HG03558 (cell line): ENCODE measurements around the gene SLBP.

ENCODE experiments used
- ATAC-seq: cut with Tn5 transposase; IDR thresholded peaks from one replicate; pipeline ENCODE4 v1.9.1; 2021; ENCODE audit warnings: moderate number of reproducible peaks; ENCODE audit not compliant: unreplicated experiment; ENCODE audit errors: extremely low read depth

The SLBP gene

DNA sequence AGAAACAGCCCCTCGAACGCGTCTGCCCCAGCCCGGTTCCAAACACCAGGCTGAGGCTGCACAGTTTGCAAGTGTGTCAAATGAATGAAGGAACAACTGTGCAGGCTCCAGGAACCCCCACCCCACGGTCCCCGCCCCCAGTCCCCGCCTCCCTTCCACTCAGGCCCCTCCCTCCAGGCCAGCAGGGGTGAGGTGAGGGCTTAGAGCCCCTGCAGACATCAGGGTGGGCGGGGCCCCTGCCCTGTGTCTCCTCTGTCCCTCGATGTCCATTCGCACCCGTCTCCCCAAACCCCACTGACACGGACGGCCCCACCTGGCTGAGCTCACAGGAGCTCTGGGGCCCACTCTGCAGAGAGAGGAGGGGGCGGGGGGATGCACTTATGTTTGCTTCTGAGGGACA, 37.7 kb upstream of the SLBP start:
- no peak for ATAC-seq

- no peak for ATAC-seq
Observed at GRCh38 chr4:1749370-1749769, 37.3 kb upstream of the SLBP start.

- no peak for ATAC-seq
Observed at GRCh38 chr4:1748465-1748995, 36.4 kb upstream of the SLBP start.

DNA sequence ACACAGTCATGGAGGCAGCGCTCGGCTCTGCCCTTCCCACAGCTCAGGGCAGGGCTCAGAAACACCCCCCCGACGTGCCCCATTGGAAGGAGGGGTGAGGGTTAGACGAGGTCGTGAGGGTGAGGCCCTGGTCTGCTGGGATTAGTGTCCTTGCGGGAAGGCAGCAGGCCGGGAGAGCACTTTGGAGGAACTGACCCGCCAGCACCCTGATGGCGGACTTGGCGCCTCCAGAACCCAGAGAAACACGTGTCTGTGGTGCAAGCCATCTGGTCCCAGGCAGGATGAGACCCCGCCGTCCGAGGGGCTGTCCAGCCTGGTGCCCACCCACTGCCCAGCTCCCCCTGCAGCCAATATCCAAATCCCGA, 35.5 kb upstream of the SLBP start:
- ATAC-seq = no peak

GRCh38 chr4:1746919-1747602, 34.9 kb upstream of the SLBP start:
- ATAC-seq = no peak

GRCh38 chr4:1746265-1746691, 34.2 kb upstream of the SLBP start:
- no peak for ATAC-seq

DNA sequence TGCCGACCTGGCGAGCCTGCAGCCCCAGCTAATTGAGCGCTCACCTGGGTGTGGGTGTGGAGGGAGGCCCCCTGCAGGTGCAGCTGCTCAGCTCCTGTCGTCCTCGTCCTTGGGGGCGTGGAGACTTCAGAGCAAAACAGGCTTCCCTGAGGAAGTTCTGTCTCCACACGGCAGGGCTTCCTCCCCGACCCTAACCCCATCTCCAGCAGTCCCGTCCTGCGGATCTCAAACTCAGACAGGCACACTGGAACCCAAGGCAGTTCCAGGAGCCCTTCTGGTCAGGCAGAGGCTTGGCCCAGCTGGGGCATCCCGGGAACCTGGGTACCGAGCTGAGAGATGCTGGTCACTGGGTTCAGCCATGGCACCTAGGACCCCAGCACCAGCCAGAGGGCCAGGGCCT, 33.6 kb upstream of the SLBP start:
- ATAC-seq = no peak

GRCh38 chr4:1745165-1745564, 33.0 kb upstream of the SLBP start:
- ATAC-seq = no peak

GRCh38 chr4:1744552-1744951, 32.4 kb upstream of the SLBP start:
- no peak for ATAC-seq

DNA sequence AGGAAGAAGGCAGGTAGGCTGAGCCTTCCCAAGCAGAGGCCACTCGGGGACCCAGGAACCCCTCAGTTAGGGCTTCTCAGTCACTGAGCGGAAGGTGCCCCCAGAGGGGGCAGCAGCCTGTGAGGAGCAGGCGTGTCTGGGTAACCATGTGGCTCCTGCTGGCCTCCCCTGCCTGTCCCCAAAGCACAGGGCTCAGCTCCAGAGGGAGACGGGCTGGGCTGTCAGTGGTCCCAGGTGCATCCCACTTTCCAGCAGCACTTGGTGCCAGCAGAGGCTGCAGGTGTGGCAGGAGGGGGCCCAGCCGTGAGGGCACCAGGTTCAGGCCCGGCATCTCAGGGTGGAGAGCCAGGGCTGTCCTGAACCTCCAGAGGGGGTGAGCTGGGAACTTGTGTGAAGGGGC, 31.9 kb upstream of the SLBP start:
- no peak for ATAC-seq

DNA sequence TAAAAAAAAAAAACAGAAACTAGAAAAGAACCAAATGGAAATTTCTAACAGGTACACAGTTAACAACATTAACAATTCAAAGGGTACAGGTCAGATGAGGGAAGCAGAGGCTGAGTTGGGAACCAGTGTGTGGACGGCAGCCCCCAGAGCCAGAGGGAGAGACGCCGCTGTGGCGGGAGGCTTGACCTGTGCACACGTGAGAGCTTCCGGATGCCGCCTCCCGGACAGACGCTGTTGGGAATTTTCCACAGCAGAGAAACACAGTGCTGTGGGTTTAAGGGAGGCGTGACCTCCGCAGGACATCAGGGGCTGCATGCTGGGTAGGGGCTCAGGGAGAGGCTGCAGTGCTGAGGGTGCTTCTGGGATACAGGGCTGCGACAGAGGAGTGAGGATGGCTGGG, 31.4 kb upstream of the SLBP start:
- no peak for ATAC-seq

GRCh38 chr4:1741208-1741607, 29.1 kb upstream of the SLBP start:
- no peak for ATAC-seq

DNA sequence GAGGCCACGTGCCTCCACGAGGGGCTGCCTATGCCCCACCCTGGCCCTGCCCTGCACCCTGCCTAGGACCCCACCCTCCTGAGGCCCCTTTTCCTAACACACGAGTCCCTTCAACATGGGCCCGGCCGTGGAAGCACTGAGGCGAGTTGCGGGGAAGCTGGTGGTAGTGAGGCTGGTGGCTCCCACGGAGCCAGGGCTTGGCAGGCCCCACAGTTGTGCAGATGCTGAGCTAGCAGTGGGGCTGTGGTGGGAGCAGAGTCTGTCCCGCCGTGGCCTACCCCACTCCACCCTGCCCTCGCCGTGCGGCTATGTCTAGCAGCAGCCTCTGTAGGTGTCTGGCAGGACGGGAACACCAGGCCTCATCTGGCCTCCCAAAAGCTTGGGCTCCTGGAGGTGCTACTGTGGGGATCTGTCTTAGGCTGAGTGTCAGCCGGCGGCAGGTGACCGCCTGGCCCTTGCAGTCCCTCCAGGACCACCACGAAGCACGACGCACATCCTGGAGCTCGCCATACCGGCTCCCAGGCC, 28.0 kb upstream of the SLBP start:
- no peak for ATAC-seq

- no peak for ATAC-seq
Observed at GRCh38 chr4:1739358-1739757, 27.2 kb upstream of the SLBP start.

DNA sequence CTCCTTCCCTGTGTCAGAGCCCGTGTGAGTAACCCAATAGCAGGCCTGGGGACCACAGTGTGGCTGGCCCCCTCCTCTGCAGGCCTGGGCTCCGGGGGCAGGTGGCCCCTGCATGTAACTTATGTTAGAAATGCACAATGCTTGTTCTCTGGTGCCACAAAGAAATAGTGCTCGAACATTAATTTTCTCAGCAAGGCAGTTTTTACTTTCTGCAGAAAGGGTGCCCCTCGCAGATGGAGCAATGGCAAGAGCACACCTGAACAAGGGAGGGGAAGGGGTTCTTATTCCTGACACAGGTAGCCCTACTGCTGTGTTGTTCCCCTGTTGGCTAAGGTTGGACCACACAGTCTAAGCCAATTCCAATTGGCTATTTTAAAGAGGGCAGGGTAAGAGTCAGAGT, 26.3 kb upstream of the SLBP start:
- ATAC-seq = no peak

GRCh38 chr4:1737666-1738065, 25.5 kb upstream of the SLBP start:
- no peak for ATAC-seq

DNA sequence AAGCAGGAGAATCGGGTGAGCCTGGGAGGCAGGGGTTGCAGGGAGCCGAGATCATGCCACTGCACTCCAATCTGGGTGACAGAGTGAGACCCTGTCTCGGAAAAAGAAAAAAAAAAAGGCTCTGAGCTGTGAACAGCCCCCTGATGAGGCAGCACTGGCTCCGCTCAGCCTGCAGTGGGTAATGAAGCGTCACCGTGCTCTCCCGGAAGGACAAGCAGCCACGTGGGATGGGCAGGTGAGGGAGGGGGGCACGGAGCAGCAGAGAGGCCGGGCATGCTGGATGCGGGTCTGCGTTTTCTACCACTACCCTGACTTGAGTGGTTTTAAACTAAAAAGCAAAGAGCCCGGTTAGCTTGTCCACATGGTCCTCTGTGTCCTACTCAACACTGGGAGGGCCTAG, 24.7 kb upstream of the SLBP start:
- ATAC-seq = no peak

GRCh38 chr4:1735215-1735614, 23.1 kb upstream of the SLBP start:
- no peak for ATAC-seq

DNA sequence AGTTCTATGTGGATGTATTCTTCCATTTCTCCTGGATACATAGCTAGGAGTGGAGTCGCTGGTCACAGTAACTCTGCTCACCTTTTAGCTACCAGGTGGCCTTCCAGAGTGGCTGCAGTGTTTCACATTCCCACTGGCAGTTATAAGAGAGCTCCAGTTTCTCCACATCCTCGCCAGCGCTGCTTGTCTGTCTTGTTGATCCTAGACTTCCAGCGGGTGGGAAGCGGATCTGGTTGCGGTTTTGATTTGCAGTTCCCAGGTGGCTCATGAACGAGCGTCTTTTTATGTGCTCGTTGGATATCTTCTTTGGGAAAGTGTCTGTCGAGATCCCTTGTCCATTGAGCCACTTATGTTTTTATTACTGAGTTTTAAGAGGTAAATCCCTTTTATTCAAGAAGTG, 20.8 kb upstream of the SLBP start:
- no peak for ATAC-seq

GRCh38 chr4:1731180-1731579, 19.1 kb upstream of the SLBP start:
- ATAC-seq = no peak

DNA sequence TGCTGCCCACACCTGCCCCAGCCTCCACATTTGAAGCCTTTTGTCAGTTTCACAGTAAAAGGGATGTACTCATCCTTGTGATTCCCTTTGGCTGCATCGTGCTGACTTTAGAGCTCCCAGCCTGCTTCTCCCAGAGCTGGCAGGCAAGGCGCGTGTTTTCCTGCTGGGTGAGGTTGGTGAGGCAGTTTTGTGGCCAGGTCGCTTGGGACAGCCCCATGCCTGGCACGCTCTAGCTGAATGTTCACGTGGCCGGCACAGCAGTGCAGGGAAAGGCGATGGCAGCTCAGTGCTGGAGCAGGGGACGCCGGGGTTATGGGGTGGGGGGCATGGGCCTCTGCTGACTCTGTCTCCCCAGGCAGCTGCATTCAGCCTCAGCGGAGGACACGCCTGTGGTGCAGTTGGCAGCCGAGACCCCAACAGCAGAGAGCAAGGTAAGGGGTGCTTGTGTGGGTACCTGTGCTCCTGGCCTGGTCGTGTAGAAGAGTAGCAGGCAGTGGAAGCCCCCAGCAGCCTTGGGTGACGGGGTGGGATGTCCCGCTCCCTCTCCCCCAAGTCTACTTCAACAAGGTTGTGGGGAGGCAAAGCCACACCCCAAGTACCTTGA, 18.5 kb upstream of the SLBP start:
- ATAC-seq = no peak
